Measurements from ENCODE around the gene CERK. TPM values are rescaled to one million over a fixed set of nuclear protein-coding genes. Genes with fewer than 3 reads are reported as not detected.

Gene CERK
- total and polyA plus RNA-seq, 2 of the 13 experiments (the other 11 are each of a cell fraction or from before 2014, with no cell fraction given): 40.3 to 41.9 TPM

DNA sequence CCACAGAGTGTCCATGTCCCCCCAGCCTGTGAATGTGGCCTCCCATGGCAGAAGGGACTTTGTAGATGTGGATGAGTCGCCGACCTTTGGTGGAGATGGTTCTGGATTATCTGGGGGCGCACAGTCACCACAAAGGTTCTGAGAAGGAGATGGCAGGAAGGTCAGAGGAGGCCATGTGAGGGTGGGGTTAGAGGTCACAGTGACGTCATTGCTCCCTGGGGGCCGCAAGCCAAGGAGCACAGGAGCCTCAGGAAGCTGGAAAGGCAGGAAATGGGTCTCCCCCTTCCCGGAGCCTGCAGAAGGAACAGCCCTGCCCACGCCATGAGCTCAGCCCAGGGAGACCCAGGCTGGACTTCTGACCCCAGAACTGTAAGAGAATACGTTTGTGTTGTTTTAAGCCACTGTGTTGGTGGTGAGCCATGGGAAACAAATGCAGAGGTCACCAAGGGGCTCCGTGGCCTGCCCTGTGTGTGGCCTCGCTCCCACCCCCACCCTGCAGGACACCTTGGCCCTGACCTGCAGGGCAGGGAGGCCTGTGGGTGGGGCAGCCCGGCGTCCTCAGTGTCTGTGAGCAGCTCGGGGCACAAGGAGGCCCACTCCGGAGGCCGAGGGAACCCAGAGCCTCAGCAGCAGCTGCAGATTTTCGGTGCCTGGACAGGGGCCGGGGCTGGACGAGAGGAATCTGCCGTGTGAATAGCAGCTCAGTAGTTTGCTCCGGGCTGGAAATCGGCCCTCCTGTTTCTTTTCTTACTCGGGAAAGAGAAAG lies 85.8 kb downstream of the CERK start (continued):
- TF ChIP-seq PAXIP1 (CRISPR knock-in tag; conservative IDR thresholded peaks at IDR 0.05): peak; percentile 93
- TF ChIP-seq, protein P1, sequence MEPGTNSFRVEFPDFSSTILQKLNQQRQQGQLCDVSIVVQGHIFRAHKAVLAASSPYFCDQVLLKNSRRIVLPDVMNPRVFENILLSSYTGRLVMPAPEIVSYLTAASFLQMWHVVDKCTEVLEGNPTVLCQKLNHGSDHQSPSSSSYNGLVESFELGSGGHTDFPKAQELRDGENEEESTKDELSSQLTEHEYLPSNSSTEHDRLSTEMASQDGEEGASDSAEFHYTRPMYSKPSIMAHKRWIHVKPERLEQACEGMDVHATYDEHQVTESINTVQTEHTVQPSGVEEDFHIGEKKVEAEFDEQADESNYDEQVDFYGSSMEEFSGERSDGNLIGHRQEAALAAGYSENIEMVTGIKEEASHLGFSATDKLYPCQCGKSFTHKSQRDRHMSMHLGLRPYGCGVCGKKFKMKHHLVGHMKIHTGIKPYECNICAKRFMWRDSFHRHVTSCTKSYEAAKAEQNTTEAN (CRISPR knock-in tag; conservative IDR thresholded peaks at IDR 0.05): 0 out of 2 replicates have a peak, but pooled peaks have one; percentile 66
- TF ChIP-seq ZNF543 (CRISPR knock-in tag; IDR thresholded peaks at IDR 0.05): no peak
- TF ChIP-seq SNAI1 (CRISPR knock-in tag; IDR thresholded peaks at IDR 0.05; ENCODE audit: borderline replicate concordance): no peak
- peak; percentile 76 for TF ChIP-seq CREM (IDR thresholded peaks at IDR 0.05)
- no peak for TF ChIP-seq CREM (CRISPR knock-in tag; IDR thresholded peaks at IDR 0.05)
- peak; percentile 98 to 99 for TF ChIP-seq NR2F1 (CRISPR knock-in tag; IDR thresholded peaks at IDR 0.05)
- TF ChIP-seq, protein P2, sequence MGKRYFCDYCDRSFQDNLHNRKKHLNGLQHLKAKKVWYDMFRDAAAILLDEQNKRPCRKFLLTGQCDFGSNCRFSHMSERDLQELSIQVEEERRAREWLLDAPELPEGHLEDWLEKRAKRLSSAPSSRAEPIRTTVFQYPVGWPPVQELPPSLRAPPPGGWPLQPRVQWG (CRISPR knock-in tag; IDR thresholded peaks at IDR 0.05; ENCODE audit: borderline replicate concordance, low read depth): no peak
- TF ChIP-seq SMAD9 (CRISPR knock-in tag; IDR thresholded peaks at IDR 0.05): no peak
- no peak for TF ChIP-seq HMGA1 (CRISPR knock-in tag; conservative IDR thresholded peaks at IDR 0.05)
- no peak for TF ChIP-seq KLF6 (CRISPR knock-in tag; IDR thresholded peaks at IDR 0.05)
- TF ChIP-seq, protein P3, sequence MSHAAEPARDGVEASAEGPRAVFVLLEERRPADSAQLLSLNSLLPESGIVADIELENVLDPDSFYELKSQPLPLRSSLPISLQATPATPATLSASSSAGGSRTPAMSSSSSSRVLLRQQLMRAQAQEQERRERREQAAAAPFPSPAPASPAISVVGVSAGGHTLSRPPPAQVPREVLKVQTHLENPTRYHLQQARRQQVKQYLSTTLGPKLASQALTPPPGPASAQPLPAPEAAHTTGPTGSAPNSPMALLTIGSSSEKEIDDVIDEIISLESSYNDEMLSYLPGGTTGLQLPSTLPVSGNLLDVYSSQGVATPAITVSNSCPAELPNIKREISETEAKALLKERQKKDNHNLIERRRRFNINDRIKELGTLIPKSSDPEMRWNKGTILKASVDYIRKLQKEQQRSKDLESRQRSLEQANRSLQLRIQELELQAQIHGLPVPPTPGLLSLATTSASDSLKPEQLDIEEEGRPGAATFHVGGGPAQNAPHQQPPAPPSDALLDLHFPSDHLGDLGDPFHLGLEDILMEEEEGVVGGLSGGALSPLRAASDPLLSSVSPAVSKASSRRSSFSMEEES (CRISPR knock-in tag; IDR thresholded peaks at IDR 0.05): peak; percentile 61; the same call in 1 of the 2 replicates
- TF ChIP-seq NR3C1 (CRISPR knock-in tag; IDR thresholded peaks at IDR 0.05): no peak
- TF ChIP-seq ZNF850 (CRISPR knock-in tag; conservative IDR thresholded peaks at IDR 0.05): no peak
- TF ChIP-seq, protein P4, sequence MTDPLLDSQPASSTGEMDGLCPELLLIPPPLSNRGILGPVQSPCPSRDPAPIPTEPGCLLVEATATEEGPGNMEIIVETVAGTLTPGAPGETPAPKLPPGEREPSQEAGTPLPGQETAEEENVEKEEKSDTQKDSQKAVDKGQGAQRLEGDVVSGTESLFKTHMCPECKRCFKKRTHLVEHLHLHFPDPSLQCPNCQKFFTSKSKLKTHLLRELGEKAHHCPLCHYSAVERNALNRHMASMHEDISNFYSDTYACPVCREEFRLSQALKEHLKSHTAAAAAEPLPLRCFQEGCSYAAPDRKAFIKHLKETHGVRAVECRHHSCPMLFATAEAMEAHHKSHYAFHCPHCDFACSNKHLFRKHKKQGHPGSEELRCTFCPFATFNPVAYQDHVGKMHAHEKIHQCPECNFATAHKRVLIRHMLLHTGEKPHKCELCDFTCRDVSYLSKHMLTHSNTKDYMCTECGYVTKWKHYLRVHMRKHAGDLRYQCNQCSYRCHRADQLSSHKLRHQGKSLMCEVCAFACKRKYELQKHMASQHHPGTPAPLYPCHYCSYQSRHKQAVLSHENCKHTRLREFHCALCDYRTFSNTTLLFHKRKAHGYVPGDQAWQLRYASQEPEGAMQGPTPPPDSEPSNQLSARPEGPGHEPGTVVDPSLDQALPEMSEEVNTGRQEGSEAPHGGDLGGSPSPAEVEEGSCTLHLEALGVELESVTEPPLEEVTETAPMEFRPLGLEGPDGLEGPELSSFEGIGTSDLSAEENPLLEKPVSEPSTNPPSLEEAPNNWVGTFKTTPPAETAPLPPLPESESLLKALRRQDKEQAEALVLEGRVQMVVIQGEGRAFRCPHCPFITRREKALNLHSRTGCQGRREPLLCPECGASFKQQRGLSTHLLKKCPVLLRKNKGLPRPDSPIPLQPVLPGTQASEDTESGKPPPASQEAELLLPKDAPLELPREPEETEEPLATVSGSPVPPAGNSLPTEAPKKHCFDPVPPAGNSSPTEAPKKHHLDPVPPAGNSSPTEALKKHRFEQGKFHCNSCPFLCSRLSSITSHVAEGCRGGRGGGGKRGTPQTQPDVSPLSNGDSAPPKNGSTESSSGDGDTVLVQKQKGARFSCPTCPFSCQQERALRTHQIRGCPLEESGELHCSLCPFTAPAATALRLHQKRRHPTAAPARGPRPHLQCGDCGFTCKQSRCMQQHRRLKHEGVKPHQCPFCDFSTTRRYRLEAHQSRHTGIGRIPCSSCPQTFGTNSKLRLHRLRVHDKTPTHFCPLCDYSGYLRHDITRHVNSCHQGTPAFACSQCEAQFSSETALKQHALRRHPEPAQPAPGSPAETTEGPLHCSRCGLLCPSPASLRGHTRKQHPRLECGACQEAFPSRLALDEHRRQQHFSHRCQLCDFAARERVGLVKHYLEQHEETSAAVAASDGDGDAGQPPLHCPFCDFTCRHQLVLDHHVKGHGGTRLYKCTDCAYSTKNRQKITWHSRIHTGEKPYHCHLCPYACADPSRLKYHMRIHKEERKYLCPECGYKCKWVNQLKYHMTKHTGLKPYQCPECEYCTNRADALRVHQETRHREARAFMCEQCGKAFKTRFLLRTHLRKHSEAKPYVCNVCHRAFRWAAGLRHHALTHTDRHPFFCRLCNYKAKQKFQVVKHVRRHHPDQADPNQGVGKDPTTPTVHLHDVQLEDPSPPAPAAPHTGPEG (CRISPR knock-in tag; IDR thresholded peaks at IDR 0.05): no peak
- TF ChIP-seq ZNF501 (CRISPR knock-in tag; IDR thresholded peaks at IDR 0.05): peak; percentile 30; the same call in 1 of the 2 replicates

Data from HepG2 (cell line).